Nucleus accumbens (tissue), 56 donors: ENCODE data around the gene RGS9.

Source experiments
- DNase-seq, 56 donors: peaks; one replicate each; lab custom pipeline; 2025; lab: John Stamatoyannopoulos, UW

The RGS9 gene

GRCh38 chr17:65236321-65236720 lies 99.2 kb downstream of the RGS9 start:
- no peak for DNase-seq

DNA sequence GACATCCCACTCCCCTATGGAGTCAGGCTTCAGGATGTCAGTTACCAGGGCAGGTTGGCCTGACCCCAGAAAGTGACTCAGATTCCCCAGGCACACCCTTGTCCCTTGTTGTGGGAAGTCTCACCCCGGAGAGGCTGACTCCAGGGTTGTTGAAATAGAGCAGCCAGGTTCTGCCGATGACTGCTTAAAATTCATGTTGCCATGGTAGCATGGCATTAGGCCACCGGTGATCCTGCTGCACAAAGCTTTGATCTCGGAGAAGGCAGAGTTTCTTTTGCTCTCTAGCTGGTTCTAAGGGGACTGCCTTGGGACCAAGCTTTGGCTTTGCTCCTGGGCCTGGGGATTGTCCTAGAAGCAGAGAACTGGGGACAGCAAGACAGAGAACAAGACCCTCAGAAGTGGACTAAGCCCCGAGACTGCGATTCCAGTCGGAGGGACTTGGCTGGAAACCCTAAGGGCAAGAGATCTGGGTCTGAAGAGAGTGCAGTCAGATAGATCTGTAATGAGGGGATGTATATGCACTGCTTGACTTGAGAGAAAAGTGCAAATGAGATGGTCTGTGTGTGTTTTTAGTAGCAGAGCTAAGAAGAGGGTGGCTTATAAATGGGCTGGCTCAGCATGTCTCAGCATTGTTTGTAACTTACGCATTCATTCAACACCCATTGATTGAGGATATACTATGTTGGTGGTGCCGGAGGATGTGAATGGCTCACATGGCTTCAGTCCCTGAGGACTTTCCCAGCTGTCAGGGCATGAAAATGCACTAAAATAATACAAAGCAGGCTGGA lies 106.9 kb downstream of the RGS9 start:
- peak in 35 of 56 donors; percentile 4 to 74 (median 28) for DNase-seq

GRCh38 chr17:65246252-65246651 lies 109.1 kb downstream of the RGS9 start:
- no peak for DNase-seq

GRCh38 chr17:65249774-65250173 lies 112.6 kb downstream of the RGS9 start:
- no peak for DNase-seq

- no peak for DNase-seq
Measured at GRCh38 chr17:65254166-65254565, 117.0 kb downstream of the RGS9 start.

GRCh38 chr17:65259281-65259680 lies 122.1 kb downstream of the RGS9 start:
- DNase-seq: no peak

GRCh38 chr17:65259696-65260485 lies 122.7 kb downstream of the RGS9 start:
- DNase-seq: no peak

DNA sequence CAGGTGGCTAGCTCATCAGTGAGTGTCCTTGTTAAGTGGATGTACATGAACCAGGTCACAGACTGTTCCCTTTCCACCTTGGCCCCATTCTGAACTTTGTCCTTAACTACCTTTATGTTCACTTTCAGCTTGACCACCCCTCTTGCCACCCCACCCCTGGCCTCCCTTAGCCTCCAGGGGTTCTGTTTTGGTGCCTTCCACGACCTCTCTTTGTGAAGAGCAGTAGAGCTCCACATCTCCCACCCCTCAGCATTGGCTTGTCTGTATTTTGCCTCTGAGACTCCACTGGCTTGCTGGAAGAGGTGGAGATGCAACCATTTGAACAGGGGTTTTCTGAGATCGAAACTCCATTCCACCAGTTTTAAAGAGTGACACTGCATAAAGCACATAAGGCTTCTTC lies 123.5 kb downstream of the RGS9 start:
- no peak for DNase-seq

GRCh38 chr17:65261152-65261551 lies 124.0 kb downstream of the RGS9 start:
- no peak for DNase-seq

DNA sequence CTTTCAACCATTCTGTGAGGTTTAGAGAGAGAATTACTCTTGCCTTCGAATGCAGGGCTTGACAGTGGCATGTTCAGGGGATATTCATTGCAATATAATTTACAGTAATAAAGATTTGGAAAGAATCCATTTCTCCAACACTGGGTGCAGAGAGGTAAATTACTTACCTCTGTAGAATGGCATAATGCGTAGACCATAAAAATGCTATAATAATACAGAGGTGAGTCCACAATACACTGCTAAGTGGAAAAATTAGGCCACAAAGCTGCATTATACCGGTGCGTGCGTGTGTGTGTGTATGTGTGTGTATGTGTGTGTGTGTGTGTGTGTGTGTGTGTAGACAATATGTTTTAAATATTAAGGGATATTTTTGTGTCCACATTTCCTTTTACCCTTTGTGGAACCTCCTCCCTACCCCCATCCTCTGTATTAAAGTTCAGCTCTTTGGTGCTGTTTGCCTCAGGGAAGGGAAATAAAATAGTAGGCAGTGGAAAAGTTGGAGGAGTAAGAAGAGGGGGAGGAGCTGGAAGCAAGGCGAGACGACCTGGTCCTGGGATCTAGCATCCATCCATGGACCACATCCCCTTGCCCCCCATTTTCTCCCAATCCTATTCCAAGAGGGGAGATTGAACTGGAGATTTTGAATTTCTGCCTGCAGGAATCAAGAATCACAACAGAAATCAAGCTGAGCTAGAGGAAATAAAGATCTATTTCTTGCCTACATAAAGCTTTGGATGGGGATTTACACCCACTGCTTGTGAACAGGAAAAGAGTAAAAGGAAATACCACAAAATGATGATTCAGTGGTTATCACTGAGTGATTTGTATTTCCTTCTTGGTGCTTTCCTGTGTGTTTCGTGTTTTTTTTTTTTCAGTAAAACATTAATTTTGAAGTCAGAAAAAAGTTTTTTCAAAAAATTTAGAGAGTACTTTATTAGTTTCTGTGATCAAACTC lies 124.8 kb downstream of the RGS9 start:
- DNase-seq: no peak

GRCh38 chr17:65265276-65265675 lies 128.1 kb downstream of the RGS9 start:
- DNase-seq: no peak

- DNase-seq: no peak
Measured at GRCh38 chr17:65268832-65269231, 131.7 kb downstream of the RGS9 start.

GRCh38 chr17:65270499-65271253 lies 133.5 kb downstream of the RGS9 start:
- DNase-seq: no peak

DNA sequence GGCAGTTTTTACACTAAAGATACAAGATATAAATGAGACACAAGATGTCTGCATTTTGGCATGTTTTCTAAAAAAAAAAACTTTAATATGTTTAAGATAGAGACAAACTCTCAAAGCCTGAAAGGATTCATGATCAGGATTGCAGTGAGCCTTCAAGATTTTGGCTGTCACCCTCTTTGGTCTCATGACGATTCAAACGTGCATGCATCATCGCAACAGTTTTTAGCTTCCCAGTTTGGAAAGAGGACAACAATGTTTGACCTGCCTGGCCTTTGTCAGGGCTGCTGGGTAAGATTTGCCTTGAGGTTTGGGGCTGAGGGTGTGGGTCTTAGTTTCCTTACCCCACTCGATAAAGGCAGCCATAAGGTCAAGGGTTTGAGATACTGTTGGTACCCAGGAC lies 134.1 kb downstream of the RGS9 start:
- DNase-seq: no peak
